ENCODE data around the gene TUFT1. TPM values are rescaled to one million over a fixed set of nuclear protein-coding genes. Genes with fewer than 3 reads are reported as not detected.

The TUFT1 gene
- total RNA-seq, 1 experiment from 2014 or later: 12.3 TPM

DNA sequence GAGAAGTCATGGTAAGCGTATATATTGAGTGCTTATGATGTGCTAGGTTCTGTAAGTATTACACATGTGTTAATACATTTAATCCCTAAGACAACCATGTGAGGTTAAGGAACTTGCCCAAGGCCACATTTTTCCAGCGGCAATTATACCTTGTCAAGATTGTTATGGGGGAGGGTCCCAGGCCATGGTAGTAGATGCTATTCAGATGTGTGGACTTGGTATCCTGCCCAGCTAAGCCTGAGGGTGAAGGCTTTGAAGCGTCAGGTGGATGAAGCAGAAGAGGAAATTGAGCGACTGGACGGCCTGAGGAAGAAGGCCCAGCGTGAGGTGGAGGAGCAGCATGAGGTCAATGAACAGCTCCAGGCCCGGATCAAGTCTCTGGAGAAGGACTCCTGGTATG is 3.6 kb upstream of the TUFT1 start:
- Histone ChIP-seq H4K20me1 (ENCODE audit: insufficient read depth) (no peaks in the 10 kb centered on the region), H3K4me2 (ENCODE audit: low read length) (no peak overlapping the region), H3K9ac (ENCODE audit: low read length) (no peak overlapping the region), H3K4me1 (ENCODE audit: control insufficient read depth in 1 of 2, insufficient read depth in 2 of 2, low read length in 2 of 2) (peaks cover 15 to 32% of the 10 kb centered on the region in 2 experiments), H3K36me3 (ENCODE audit: control insufficient read depth in 1 of 2, insufficient read depth in 2 of 2, low read length in 2 of 2) (peaks cover 4 to 15% of the 10 kb centered on the region in 2 experiments; a peak in 2 of 4 replicates), H3K27ac (ENCODE audit: low read depth, low read length) (no peak overlapping the region), H3K27me3 (ENCODE audit: insufficient read depth, low read length) (no peaks in the 10 kb centered on the region), H3K79me2 (ENCODE audit: insufficient read depth, low read length) (peaks cover 7% of the 10 kb centered on the region; the same call in 1 of the 2 replicates), H2AFZ (ENCODE audit: low read depth, low read length, poor library complexity, severe bottlenecking) (no peak overlapping the region), H3K4me3 (replicated peaks in 1 of 2; ENCODE audit: low read depth in 1 of 2, low read length in 2 of 2) (no peak overlapping the region), H3K9me3 (ENCODE audit: control insufficient read depth in 1 of 2, insufficient read depth in 1 of 2, low read depth in 1 of 2, low read length in 2 of 2) (no peaks in the 10 kb centered on the region), H3K9me2 (ENCODE audit: insufficient read depth) (no peaks in the 10 kb centered on the region)
- TF ChIP-seq CBX3 (IDR thresholded peaks at IDR 0.05; ENCODE audit: low read depth): no peak
- TF ChIP-seq, protein P1, sequence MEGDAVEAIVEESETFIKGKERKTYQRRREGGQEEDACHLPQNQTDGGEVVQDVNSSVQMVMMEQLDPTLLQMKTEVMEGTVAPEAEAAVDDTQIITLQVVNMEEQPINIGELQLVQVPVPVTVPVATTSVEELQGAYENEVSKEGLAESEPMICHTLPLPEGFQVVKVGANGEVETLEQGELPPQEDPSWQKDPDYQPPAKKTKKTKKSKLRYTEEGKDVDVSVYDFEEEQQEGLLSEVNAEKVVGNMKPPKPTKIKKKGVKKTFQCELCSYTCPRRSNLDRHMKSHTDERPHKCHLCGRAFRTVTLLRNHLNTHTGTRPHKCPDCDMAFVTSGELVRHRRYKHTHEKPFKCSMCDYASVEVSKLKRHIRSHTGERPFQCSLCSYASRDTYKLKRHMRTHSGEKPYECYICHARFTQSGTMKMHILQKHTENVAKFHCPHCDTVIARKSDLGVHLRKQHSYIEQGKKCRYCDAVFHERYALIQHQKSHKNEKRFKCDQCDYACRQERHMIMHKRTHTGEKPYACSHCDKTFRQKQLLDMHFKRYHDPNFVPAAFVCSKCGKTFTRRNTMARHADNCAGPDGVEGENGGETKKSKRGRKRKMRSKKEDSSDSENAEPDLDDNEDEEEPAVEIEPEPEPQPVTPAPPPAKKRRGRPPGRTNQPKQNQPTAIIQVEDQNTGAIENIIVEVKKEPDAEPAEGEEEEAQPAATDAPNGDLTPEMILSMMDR (IDR thresholded peaks at IDR 0.05 in 2 of 3, conservative IDR thresholded peaks at IDR 0.05 in 1 of 3; ENCODE audit: borderline replicate concordance in 1 of 3, insufficient read depth in 1 of 3, low read depth in 2 of 3, low read length in 2 of 3): no peak
- no peak for TF ChIP-seq RAD21 (IDR thresholded peaks at IDR 0.05; ENCODE audit: low read depth)
- no peak for TF ChIP-seq EZH2 (IDR thresholded peaks at IDR 0.05)
- no peak for TF ChIP-seq EZH2phosphoT487 (IDR thresholded peaks at IDR 0.05; ENCODE audit: borderline replicate concordance)
- POLR2A ChIA-PET: no interaction called here
- CTCF ChIA-PET: no interaction called here
- intact Hi-C loops (cut with micrococcal nuclease): no loop called here
- no peak for ATAC-seq
- RAD21 ChIA-PET (ENCODE audit: low non-redundant PET in 1 of 2, low total read pairs in 2 of 2, uncharacterized antibody in 2 of 2, unreplicated experiment in 2 of 2): no interaction called here
- no peak for DNase-seq (ENCODE audit: low read depth, low spot score)
- BruUV-seq (replicated peaks): no TSS peak

DNA sequence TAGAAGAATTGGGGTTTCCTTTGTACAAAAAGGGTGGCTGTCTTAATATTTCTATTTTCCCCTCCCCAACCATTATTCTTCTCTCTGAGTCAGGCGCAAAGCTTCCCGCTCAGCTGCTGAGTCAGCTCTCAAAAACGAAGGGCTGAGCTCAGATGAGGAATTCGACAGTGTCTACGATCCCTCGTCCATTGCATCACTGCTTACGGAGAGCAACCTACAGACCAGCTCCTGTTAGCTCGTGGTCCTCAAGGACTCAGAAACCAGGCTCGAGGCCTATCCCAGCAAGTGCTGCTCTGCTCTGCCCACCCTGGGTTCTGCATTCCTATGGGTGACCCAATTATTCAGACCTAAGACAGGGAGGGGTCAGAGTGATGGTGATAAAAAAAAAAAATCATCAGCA is 3.0 kb upstream of the TUFT1 start:
- no peaks in the 10 kb centered on the region for H4K20me1 ChIP-seq (ENCODE audit: insufficient read depth)
- no peak for DNase-seq (ENCODE audit: low read depth, low spot score)
- no peak for ATAC-seq
- H3K79me2 ChIP-seq (ENCODE audit: insufficient read depth, low read length): peaks cover 7% of the 10 kb centered on the region; the same call in 1 of the 2 replicates
- no peak overlapping the region for H3K4me2 ChIP-seq (ENCODE audit: low read length)
- ChIA-PET RAD21 (ENCODE audit: low non-redundant PET in 1 of 2, low total read pairs in 2 of 2, uncharacterized antibody in 2 of 2, unreplicated experiment in 2 of 2) (no interaction called here), CTCF (no interaction called here), POLR2A (no interaction called here)
- H3K9me3 ChIP-seq (ENCODE audit: control insufficient read depth in 1 of 2, insufficient read depth in 1 of 2, low read depth in 1 of 2, low read length in 2 of 2): no peaks in the 10 kb centered on the region
- intact Hi-C loops (cut with micrococcal nuclease): no loop called here
- no peak overlapping the region for H2AFZ ChIP-seq (ENCODE audit: low read depth, low read length, poor library complexity, severe bottlenecking)
- H3K9ac ChIP-seq (ENCODE audit: low read length): no peak overlapping the region
- H3K4me1 ChIP-seq (ENCODE audit: control insufficient read depth in 1 of 2, insufficient read depth in 2 of 2, low read length in 2 of 2): peaks cover 15 to 36% of the 10 kb centered on the region in 2 experiments
- H3K27me3 ChIP-seq (ENCODE audit: insufficient read depth, low read length): no peaks in the 10 kb centered on the region
- no peaks in the 10 kb centered on the region for H3K9me2 ChIP-seq (ENCODE audit: insufficient read depth)
- no TSS peak for BruUV-seq (replicated peaks)
- H3K4me3 ChIP-seq (replicated peaks in 1 of 2; ENCODE audit: low read depth in 1 of 2, low read length in 2 of 2): no peak overlapping the region
- peaks cover 4 to 15% of the 10 kb centered on the region in 2 experiments; a peak in 2 of 4 replicates for H3K36me3 ChIP-seq (ENCODE audit: control insufficient read depth in 1 of 2, insufficient read depth in 2 of 2, low read length in 2 of 2)
- no peak overlapping the region for H3K27ac ChIP-seq (ENCODE audit: low read depth, low read length)
- TF ChIP-seq YY1 (IDR thresholded peaks at IDR 0.05; ENCODE audit: extremely low read depth, insufficient replicate concordance, low read depth, low read length): no peak
- TF ChIP-seq CEBPB (IDR thresholded peaks at IDR 0.05; ENCODE audit: low read depth): no peak
- TF ChIP-seq, protein P2, sequence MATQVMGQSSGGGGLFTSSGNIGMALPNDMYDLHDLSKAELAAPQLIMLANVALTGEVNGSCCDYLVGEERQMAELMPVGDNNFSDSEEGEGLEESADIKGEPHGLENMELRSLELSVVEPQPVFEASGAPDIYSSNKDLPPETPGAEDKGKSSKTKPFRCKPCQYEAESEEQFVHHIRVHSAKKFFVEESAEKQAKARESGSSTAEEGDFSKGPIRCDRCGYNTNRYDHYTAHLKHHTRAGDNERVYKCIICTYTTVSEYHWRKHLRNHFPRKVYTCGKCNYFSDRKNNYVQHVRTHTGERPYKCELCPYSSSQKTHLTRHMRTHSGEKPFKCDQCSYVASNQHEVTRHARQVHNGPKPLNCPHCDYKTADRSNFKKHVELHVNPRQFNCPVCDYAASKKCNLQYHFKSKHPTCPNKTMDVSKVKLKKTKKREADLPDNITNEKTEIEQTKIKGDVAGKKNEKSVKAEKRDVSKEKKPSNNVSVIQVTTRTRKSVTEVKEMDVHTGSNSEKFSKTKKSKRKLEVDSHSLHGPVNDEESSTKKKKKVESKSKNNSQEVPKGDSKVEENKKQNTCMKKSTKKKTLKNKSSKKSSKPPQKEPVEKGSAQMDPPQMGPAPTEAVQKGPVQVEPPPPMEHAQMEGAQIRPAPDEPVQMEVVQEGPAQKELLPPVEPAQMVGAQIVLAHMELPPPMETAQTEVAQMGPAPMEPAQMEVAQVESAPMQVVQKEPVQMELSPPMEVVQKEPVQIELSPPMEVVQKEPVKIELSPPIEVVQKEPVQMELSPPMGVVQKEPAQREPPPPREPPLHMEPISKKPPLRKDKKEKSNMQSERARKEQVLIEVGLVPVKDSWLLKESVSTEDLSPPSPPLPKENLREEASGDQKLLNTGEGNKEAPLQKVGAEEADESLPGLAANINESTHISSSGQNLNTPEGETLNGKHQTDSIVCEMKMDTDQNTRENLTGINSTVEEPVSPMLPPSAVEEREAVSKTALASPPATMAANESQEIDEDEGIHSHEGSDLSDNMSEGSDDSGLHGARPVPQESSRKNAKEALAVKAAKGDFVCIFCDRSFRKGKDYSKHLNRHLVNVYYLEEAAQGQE (IDR thresholded peaks at IDR 0.05; ENCODE audit: low read depth): no peak
- TF ChIP-seq POLR2A (IDR thresholded peaks at IDR 0.05; ENCODE audit: borderline replicate concordance, extremely low read depth, insufficient read depth, insufficient read length): no peak
- no peak for TF ChIP-seq SRF (IDR thresholded peaks at IDR 0.05; ENCODE audit: low read depth)
- TF ChIP-seq SP1 (IDR thresholded peaks at IDR 0.05; ENCODE audit: low read depth): no peak
- TF ChIP-seq, protein P3, sequence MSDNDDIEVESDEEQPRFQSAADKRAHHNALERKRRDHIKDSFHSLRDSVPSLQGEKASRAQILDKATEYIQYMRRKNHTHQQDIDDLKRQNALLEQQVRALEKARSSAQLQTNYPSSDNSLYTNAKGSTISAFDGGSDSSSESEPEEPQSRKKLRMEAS (IDR thresholded peaks at IDR 0.05): no peak
- TF ChIP-seq, protein P4, sequence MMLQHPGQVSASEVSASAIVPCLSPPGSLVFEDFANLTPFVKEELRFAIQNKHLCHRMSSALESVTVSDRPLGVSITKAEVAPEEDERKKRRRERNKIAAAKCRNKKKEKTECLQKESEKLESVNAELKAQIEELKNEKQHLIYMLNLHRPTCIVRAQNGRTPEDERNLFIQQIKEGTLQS (IDR thresholded peaks at IDR 0.05): no peak
- TF ChIP-seq ZNF274 (IDR thresholded peaks at IDR 0.05; ENCODE audit: low read depth, low read length): no peak
